Brain pericyte (primary cell): Measurements from ENCODE around the gene KIF26A.

Experiments used
- DNase-seq: peaks from one replicate; pipeline ENCODE4 v3.0.0-alpha.2; 2012; ENCODE audit warnings: low read depth, low spot score

KIF26A gene

DNA sequence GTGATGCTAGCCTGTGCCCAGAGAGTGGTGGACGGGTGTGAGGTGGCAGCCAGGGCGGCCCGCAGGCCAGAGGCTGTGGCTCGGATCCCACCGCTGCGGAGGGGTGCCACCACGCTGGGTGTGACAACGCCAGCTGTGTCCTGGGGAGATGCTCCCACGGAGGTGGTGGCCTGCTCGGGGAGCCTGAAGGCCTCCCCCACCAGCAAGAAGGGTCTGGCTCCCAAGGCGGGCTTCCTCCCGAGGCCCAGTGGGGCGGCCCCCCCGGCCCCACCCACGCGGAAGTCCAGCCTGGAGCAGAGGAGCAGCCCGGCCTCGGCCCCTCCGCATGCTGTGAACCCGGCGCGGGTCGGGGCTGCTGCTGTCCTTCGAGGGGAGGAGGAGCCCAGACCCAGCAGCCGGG, 38.2 kb downstream of the KIF26A start:
- DNase-seq, result no peak

DNA sequence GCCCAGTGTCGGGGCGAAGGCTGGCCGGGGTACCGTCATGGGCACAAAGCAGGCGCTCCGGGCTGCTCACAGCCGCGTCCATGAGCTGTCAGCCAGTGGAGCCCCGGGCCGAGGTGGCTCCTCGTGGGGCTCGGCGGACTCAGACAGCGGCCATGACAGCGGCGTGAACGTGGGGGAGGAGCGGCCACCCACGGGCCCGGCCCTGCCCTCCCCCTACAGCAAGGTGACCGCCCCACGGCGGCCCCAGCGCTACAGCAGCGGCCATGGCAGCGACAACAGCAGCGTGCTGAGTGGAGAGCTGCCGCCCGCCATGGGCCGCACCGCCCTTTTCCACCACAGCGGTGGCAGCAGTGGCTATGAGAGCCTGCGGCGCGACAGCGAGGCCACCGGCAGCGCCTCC, 39.0 kb downstream of the KIF26A start:
- no peak for DNase-seq

DNA sequence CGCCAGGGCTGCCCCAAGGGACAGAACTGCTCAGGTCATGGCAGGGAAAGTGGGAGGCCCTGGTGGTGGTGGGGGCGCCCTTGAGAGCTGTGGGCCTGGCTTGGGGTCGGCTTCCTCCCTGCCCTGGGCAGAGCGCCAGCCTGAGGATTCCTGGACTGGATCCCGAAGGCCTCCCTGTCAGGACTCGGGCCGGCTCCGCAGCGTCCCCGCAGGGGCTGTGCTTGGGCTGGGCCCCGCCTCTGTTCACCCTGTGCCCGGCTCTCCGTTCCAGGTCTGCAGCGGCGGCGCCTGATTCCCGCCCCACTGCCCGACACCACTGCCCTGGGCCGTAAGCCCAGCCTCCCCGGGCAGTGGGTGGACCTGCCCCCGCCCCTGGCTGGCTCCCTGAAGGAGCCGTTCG, 39.9 kb downstream of the KIF26A start:
- no peak for DNase-seq

DNA sequence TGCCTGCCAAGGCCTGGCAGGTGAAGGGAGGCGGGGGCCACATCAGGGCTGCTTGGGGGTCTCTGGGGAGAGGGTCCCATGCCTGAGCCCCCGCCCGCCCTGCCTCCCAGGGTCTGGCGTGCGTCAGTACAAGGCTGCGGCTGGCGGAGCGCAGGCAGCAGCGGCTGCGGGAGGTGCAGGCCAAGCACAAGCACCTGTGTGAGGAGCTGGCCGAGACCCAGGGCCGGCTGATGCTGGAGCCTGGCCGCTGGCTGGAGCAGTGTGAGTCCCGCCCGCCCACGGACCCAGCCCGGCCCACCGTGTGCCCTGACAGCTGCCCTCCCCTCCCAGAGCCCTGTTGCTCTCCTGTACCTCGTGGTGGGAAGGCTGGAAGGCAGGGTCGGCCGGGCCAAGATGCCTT, 40.7 kb downstream of the KIF26A start:
- no peak for DNase-seq

DNA sequence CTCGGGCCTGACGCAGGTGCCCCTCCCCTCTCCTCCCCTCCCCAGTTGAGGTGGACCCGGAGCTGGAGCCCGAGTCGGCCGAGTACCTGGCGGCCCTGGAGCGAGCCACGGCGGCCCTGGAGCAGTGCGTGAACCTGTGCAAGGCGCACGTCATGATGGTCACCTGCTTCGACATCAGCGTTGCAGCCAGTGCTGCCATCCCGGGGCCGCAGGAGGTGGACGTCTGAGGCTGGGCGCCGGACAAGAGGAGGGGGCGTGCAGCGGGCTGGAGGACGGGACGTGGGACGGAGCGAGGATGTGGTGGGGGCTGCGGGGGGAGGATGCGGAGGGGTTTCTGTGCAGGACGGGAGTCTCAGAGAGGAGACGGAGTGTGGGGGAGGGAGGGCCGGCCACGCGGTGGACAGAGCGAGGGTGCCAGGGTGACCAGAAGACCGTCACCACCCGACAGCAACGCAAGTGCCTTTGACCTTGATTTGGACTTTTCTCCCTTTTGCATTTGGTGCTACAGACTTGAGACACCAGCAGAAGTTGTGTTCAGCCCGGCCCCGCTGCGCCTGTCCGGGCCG, 41.3 kb downstream of the KIF26A start:
- DNase-seq, result no peak

DNA sequence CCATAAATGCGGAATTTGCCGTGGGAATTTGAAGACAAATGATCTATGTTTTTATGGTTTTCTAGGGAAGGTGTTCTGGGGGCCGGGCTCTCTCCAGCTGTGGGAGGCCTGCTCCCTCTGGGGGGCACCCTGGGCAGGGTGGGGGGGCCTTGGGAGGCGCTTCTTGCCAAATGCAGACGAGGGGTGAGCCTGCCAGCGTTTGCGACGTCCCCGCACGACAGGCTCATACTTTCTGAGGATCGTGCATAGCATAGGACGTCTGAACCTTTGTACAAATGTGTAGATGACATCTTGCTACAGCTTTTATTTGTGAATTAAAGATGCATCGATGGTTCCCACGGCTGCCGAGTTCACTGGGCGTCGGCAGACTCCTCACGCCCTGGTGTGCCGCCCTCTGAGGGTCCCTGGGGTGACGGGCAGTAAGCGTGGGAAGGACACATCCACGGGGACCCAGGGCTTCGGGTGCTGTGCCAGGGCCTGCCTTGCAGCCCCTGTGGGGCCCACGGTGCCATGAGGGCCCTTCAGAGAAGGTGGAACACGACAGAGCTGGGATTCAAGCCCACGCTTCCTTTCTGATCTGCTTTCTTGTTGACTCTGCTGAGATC, 42.3 kb downstream of the KIF26A start:
- DNase-seq, result no peak

DNA sequence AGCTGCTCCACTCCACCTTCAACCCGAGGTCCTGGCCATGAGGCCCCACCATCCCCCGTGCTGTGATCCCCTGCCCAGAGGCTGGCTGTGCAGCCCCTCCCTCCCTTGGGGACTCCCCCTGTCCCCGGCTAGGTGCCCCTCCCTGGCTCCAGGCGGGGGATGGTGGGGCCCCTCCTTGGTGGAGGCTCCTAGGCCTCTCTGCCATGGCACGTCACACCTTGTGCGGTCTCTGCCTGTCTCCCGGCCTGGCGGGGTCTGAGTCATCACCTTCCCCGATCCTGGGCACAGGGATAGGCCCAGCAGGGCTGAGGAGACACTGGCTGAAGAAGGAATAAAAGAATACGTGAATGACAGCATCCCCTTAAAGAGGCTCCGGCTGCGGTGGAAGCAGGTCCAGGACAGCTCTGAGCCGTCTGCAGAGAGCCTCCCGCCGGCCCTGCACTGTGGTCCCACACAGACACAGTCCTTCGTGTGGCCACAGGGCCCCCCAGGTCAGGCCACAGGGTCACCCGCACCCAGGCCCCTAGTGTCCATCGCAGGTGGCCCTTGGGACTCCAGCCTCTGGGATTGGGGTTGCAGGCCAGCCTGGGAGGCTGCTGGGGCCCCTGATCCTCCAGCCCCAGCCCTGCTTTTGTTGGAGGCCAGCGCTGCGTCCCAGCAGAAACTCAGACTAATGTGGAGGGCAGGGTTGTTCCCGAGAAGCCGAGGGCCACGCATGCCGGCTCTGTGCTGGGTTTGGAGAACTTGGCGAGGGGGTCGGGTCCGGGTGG, 43.6 kb downstream of the KIF26A start:
- no peak for DNase-seq

DNA sequence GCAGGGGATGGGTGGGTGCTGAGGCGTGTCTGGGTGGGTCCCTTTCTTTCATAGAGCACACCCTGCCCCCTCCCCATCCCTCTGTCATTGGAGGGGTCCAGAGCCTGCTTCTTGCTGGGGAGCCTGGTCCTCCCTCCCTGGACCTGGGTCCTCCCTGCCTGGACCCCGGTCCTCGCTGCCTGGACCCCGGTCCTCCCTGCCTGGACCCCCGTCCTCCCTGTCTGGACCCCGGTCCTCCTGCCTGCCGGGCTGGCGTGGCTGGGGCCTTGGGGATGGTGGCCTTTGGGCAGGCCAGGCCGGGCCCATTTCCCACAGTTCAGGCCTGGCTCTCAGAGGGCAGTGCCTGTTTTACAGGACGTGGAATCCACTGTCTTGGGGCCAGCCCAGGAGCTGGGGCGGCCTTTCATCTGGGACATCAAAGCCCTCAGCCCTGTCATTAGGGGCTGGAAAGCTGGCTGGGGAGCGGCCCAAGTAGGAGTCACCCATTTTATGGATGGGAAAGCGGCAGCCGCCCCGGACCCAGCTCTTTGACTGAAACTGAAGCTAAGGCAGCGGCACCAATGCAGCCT, 44.6 kb downstream of the KIF26A start:
- no peak for DNase-seq

DNA sequence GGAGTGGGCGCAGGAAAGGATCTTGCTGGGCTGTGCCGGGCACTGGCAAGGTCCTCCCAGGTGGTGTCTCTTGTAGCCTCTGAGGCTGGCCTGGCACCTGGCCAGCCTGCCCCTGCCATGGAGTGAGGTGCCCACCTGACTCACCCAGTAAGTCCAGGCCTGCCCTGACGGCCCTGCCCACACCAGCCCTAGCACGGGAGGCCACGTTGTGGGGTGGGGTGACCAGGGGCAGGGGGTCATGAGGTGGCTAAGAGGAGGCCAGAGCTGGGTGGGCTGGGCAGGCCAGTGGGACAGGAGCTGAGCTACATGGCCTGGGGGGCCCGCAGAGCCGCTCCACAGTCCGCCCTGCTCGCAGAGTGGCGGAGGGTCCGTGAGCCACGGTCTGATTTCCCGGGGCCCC, 45.4 kb downstream of the KIF26A start:
- DNase-seq, result no peak

DNA sequence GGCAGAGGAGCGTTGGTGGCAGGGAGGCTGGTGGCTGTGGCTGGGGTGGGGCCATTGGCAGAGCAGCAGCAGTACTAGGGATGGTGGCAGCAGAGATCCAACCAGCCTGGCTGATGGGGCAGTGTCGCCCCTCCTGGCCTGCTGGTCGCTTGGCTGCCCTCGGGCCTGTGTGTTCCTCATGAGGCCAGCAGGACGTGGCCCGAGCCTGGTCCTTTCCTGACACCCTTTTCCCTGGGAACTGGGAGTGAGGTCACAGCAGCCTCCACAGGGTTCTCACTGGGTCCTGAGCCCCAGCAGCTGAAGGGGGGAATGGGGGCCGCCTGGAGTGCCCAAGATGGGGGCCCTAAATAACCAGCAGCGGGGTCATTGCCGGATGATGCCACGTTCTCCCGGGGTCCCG, 46.1 kb downstream of the KIF26A start:
- DNase-seq, result no peak

DNA sequence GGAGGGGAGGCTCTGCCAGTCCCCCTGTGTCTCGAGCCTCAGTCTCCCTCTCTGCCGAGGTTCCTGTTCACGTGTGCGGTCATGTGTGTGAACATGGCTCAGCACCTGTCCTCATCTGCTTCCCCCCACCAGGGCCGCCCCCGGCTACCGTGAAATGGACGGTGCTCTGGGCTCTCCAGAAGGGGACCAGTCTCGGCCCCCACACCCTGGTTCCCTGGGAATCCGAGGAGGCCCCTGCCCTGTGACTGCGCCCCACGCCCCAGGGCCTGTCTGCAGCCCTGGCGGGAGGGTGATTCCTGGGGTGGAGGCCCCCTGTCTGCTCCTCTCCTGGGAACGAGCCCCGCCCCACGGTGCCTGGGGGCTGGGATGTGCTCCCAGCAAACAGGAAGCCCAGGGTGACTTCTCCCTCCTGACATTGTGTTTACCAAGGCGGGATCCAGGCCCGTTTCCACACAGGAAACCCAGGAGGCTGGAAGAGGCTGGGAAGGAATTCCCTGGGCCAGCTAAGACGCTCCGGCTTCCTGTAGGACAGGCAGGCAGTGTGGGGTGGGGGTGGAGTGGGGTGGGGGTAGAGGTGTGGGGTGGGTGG, 46.6 kb downstream of the KIF26A start:
- DNase-seq, result no peak

DNA sequence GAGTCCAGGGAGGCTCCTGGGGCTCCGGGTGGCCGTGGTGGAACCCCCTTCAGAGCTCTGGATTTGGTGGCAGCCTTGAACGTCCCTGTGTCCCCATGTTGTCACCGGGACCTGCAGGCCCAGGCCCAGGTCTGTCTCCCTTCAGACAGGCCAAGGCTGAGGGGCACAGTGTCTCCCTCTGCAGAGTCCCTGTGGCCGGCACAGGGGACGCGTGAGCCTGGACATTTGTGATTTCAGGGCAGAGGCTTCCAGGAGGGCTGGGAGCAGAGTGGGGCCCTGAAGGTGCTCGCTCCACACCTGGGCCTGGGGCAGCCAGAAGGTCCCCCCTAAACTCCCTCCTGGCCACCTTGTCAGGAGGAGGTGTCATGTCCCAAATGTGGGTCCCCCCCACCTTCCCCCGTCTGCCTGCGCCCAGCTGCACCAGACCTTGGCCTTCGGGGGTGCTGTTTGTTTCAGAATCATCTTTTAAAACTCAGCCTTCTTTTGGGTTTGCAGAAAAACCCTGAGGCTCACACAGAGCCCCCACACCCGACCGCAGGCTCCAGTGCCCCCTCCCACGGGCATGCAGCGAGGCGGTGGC, 47.6 kb downstream of the KIF26A start:
- no peak for DNase-seq

DNA sequence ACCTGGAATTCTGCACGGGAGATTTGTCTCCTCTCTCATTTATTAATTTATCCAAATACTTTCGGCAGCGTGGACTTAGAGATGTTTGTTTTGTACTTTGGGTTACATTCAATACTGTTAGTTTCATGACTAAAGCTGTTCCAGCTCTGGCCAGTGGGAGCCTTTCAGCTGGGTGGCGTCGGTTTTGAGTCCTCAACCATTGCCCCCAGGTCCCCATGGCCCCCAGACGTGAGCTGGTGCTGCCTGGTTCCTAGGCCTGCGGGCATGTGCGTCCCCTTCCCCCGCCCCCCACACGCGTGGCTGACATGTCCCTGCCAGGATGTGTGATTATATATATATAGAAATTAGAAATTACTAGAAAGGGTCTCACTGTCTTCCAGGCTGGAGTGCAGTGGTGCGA, 48.2 kb downstream of the KIF26A start:
- DNase-seq, result no peak

DNA sequence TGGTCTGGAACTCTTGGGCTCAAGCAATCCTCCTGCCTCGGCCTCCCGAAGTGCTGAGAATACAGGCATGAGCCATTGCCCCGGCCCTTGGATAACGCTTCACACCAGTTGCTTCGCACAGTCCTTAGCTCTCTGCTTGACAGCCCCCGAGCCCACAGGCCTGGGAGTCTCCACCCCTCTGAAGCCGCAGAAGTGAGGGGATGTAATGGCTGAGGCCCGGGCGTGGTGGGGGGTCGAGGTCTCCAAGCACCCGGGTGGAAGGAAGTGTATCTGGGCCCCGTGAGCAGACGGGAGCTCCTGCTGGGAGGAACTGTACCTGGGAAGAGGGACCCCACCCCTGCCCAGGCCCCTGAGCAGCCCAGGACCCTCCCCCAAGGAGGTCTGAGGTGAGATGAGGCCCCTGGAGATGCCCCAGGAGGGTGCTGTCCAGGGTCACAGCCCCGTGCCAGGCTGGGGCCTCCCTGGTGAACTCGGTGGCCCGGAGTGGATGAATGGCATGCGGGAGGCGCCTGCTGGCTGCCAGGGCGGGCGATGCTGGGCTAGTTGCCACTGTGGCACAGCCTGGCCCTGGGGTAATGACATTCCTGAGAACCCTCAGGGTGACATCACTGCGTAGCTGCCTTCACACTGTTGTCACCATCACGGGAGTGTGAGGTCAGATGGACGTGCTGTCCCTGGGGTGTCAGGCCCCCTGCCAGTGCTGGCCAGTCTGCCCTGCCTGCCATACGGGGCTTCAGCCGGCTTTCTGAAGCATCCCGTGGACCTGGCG, 48.9 kb downstream of the KIF26A start:
- DNase-seq, result no peak

DNA sequence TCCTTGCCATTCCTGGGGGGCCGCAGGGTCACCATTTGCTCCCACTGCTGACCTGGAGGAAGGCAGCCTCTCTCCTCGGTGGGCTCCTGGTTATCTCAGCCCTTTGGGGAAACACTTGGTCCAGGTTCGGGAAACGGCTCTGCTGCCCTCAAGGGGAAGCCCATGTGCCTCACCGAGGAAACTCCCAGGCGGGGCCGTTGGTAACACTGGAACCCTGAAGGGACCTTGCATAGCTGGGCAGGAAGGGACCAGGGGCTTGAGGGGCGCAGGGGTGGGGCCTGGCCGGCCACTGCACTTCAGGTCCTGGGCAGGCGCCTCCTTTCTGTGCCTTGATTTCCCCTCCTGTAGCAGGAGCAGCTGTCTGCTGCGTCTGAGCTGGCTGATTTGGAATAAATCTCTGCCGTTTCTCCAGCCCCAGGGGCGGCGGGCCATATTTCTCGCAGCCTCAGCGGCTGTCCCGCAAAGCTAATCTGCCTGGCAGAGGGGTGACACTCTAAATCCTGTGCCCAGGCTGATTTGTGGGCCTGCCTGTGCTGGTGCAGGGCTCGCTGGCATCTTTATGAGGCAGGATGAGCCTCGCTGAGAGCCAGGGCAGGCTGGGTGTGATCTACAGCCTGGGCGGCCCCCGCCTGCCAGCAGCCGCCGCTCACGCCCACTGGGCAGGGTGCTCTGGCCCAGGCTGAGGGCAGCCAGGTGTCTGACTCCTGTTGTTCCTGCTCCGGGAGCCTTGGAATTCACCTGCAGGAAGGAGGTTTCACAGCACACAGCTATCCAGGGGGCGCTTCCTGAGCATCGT, 49.7 kb downstream of the KIF26A start:
- DNase-seq, result no peak

DNA sequence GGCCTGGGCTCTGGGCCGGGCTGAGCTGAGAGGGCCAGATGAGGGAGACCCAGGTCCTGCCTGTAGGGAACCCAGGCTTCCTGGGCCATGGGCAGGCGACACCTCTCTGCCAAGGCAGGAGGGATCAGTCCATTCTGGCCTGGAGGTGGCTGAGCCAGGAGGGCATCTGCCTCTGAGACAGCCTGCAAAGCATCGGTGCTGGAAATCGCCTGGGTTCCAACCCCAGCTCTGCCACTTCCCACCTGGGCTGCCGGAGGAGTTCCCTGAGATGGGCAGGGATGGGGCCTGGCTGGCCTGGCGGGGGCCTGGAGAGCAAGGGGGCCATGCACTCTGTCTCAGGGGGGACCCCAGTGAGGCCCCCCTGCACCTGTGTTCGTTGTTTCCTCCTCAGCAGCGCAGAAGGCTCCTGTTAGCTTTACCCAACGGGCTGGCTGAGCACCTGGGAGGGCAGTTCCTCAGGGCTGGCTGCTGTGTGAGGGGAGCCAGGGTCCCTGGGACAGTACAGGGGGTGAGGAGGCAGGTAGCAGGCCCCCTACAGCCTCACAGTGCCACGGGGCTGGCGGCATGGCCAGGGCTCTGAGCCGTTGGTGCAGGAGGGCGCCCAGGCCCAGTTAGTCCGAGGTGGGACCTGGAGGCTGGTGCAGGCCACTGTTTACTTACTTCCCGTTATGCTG, 50.5 kb downstream of the KIF26A start:
- DNase-seq, result no peak

DNA sequence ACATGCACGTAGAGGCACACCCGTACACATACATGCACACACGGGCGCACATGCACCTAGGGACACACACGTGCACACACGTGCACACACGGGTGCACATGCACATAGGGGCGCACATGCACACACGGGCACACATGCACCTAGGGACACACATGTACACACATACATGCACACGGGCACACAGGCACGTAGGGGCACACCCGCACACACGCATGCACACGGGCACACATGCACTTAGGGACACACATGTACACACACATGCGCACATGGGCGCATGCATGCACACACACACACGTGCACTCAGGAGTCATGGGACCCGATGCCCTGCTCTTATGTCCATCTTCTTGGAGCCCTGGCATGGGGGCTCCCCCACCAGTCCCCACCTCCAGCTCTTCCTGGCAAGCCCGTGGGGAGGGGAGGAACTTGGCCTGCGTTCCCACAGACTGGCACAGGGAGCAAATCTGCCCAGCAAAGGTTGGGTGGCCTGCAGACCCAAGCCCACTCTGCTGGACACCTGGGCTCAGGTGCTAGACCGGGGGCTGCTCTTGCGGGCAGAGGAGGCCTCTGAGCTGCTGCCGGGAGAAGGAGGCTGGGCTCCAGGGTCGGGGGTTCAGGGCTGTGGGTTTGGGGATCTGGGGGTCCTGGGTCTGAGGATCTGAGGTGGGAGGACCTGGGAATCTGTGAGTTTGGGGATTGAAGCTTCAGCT, 51.4 kb downstream of the KIF26A start:
- no peak for DNase-seq

DNA sequence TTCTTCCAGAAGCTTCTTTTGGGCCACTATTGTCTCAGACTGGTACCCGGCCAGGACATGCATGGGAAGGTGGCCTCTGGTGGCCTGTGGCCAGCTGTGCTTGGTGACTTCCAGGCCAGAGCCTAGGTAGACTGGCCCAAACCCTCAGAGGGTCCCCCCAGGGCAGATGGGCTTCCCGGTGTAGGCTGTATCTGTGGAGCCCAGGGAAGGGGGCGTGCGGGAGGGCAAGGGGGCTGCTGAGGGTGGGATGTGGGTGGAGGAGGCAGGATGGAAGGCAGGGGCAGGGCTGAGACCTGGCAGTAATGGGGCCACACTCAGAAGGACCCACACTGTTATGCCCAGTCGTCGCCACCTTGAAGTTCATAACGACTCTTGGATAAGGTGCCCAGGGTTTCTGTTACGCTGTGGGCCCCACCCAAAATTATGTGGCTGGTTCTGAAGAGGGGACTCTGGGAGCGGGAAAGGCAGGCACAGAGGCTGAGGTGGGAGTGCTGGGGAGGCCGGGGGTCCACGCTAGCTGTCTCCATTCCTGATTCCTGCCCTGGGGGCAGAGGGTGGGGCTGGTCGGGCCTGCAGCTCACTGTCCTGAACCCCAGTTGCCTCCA, 52.1 kb downstream of the KIF26A start:
- no peak for DNase-seq

DNA sequence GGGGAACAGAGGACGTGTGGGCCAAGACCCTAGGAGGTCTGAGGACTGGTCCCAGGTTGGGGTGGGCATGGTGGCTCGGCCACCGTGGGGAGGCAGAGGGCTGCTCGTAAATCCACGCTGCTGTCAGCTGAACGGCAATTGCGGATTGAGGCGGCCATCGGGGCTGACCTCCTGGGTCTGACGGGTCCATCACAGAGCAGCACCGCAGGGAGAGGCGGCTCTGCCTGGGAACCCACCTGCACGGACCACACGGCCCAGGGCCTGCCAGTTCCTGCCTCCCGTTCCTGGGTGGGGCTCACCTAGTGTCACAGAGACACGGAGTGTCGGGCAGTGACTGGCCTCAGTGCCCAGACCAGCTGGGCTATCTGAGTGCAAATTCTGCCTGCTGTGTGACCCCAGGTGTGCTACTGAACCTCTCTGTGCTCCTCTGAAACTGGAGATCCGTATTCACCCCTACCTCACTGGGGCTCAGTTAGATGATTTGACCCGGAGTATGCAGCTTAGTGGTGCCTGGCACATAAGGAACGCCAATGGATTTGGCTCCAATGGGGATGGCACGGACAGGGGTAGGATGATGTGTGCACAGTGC, 53.1 kb downstream of the KIF26A start:
- DNase-seq, result no peak
